ENCODE results near the gene STK24.

STK24 gene

GRCh38 chr13:98429081-98429480 lies 147.8 kb downstream of the STK24 start:
- no peak overlapping the region for H3K27ac ChIP-seq
- no peak for TF ChIP-seq ZFX (IDR thresholded peaks at IDR 0.05)
- TF ChIP-seq CTCF (conservative IDR thresholded peaks at IDR 0.05): no peak

GRCh38 chr13:98428256-98428966 lies 148.5 kb downstream of the STK24 start:
- H3K27ac ChIP-seq: no peak overlapping the region
- no peak for TF ChIP-seq CTCF (conservative IDR thresholded peaks at IDR 0.05)
- no peak for TF ChIP-seq ZFX (IDR thresholded peaks at IDR 0.05)

- TF ChIP-seq CTCF (conservative IDR thresholded peaks at IDR 0.05) (no peak), ZFX (IDR thresholded peaks at IDR 0.05) (no peak)
These were observed 149.4 kb downstream of the STK24 start for GRCh38 chr13:98427331-98427995.

GRCh38 chr13:98423417-98423816 lies 153.5 kb downstream of the STK24 start:
- no peak overlapping the region for H3K27ac ChIP-seq
- TF ChIP-seq CTCF (conservative IDR thresholded peaks at IDR 0.05): no peak
- TF ChIP-seq ZFX (IDR thresholded peaks at IDR 0.05): no peak

More at GRCh38 chr13:98427331-98427995, 149.4 kb downstream of the STK24 start:
- no peak overlapping the region for H3K27ac ChIP-seq

- TF ChIP-seq ZFX (IDR thresholded peaks at IDR 0.05): no peak
- no peak for TF ChIP-seq CTCF (conservative IDR thresholded peaks at IDR 0.05)
- H3K27ac ChIP-seq: no peak overlapping the region
These were observed 154.9 kb downstream of the STK24 start for GRCh38 chr13:98422046-98422445.

- TF ChIP-seq ZFX (IDR thresholded peaks at IDR 0.05) (no peak), CTCF (conservative IDR thresholded peaks at IDR 0.05) (no peak)
- H3K27ac ChIP-seq: no peak overlapping the region
These were observed 156.2 kb downstream of the STK24 start for GRCh38 chr13:98420554-98421175.
